Measurements from ENCODE around the gene BRD8.

BRD8 gene

GRCh38 chr5:138102454-138103318 is 75.7 kb downstream of the BRD8 start:
- TF ChIP-seq FOXP2 (optimal IDR thresholded peaks at IDR 0.05; ENCODE audit: control extremely low read depth, extremely low read length, insufficient read depth) (no peak), EZH2 (IDR thresholded peaks at IDR 0.05) (no peak), POLR2AphosphoS5 (IDR thresholded peaks at IDR 0.05; ENCODE audit: borderline replicate concordance, low read depth, low read length) (no peak)
- H3K27ac ChIP-seq, result no peak overlapping the region
- no peaks in the 10 kb centered on the region for H3K9me3 ChIP-seq (ENCODE audit: low read depth, low read length)
- H3K9ac ChIP-seq (ENCODE audit: insufficient read length), result no peak overlapping the region
- no peak overlapping the region for H3K4me3 ChIP-seq
- H3K36me3 ChIP-seq (ENCODE audit: insufficient read depth, low read length), result no peaks in the 10 kb centered on the region
- DNase-seq (ENCODE audit: low read depth, low spot score), result no peak

DNA sequence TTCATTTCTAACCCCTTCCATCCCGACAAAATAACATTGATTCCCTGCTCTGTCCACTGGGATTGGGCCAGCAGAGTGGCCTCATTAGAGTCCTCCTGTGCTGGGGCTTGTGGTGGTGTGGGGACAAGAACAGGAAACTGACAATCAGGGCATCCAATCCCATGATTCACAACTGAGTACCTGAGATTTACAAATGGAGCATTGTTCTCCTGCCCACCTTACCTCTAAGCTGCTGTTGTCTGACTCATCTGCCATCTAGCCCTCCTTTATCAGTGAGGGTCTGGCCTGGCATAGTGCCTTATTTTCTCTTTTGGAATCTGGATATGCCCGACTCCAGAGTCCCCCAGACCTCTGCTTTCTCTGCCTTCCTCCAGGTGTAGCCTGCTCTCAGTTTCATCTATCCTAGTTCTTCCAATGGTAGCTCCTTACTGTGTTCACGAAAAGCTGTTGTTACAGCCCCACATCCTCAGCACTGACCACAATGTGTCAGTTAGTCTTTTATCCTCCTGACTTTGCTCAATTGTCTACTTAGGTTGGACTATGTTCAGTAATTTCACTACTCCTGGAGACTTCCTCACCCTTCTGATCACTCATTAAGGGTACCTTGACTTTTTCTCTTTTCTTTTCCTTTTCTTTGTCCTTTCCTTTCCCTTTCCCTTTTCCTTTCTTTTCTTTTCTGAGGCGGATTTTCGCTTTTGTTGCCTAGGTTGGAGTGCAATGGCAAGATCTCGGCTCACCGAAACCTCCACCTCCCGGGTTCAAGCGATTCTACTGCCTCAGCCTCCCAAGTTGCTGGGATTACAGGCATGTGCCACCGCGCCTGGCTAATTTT is 81.2 kb downstream of the BRD8 start:
- H3K27ac ChIP-seq, result no peak overlapping the region
- no peaks in the 10 kb centered on the region for H3K36me3 ChIP-seq (ENCODE audit: insufficient read depth, low read length)
- no peaks in the 10 kb centered on the region for H3K9me3 ChIP-seq (ENCODE audit: low read depth, low read length)
- no peak overlapping the region for H3K9ac ChIP-seq (ENCODE audit: insufficient read length)
- DNase-seq (ENCODE audit: low read depth, low spot score), result no peak
- TF ChIP-seq FOXP2 (optimal IDR thresholded peaks at IDR 0.05; ENCODE audit: control extremely low read depth, extremely low read length, insufficient read depth), result no peak
- no peak for TF ChIP-seq POLR2AphosphoS5 (IDR thresholded peaks at IDR 0.05; ENCODE audit: borderline replicate concordance, low read depth, low read length)
- no peak for TF ChIP-seq EZH2 (IDR thresholded peaks at IDR 0.05)
- H3K4me3 ChIP-seq, result no peak overlapping the region

GRCh38 chr5:138096363-138096762 is 82.1 kb downstream of the BRD8 start:
- no peak for DNase-seq (ENCODE audit: low read depth, low spot score)
- no peak for TF ChIP-seq FOXP2 (optimal IDR thresholded peaks at IDR 0.05; ENCODE audit: control extremely low read depth, extremely low read length, insufficient read depth)
- no peak for TF ChIP-seq POLR2AphosphoS5 (IDR thresholded peaks at IDR 0.05; ENCODE audit: borderline replicate concordance, low read depth, low read length)
- TF ChIP-seq EZH2 (IDR thresholded peaks at IDR 0.05), result no peak
- Histone ChIP-seq H3K4me3 (no peak overlapping the region), H3K9me3 (ENCODE audit: low read depth, low read length) (no peaks in the 10 kb centered on the region), H3K27ac (no peak overlapping the region), H3K9ac (ENCODE audit: insufficient read length) (no peak overlapping the region), H3K36me3 (ENCODE audit: insufficient read depth, low read length) (no peaks in the 10 kb centered on the region)

DNA sequence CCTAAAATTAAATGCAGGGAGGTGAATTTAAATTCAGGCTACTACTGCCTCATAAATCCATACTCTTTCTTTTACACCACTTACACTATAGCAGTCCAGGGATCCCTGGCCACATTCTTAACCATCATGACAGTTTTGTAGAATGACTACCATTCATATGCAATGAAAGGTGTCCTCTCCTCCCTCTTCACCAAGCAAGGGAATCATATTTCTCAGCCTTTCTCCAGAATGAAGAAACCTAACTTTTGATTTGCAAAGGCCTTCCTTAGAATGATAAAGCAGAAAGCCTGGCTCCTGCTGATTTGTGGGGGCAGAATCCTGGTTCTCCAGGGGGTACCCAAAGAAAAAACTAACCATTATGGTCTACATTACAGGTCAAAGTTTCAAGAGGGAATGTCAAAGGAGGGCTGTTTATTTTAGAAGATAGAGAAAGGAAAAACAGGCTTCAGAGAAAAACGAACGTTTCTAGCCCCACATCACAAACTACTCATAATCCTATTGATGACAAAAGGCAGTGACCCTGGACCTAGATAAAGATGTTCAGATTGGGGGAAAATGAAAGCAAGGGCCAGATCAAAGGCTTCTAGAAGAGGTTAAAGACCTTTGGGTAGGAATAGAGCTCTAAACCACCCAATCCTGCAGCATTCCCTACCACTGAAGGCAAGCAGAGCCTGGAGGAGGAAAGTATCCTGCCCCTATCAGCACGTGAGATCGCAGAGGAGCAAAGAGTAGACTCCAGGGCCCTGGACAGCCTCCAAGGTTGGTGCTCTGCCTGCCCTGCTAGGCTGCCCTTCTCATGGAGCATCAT is 83.1 kb downstream of the BRD8 start:
- TF ChIP-seq POLR2AphosphoS5 (IDR thresholded peaks at IDR 0.05; ENCODE audit: borderline replicate concordance, low read depth, low read length) (no peak), FOXP2 (optimal IDR thresholded peaks at IDR 0.05; ENCODE audit: control extremely low read depth, extremely low read length, insufficient read depth) (no peak), EZH2 (IDR thresholded peaks at IDR 0.05) (no peak)
- no peak overlapping the region for H3K27ac ChIP-seq
- H3K4me3 ChIP-seq, result no peak overlapping the region
- no peaks in the 10 kb centered on the region for H3K9me3 ChIP-seq (ENCODE audit: low read depth, low read length)
- H3K36me3 ChIP-seq (ENCODE audit: insufficient read depth, low read length), result no peaks in the 10 kb centered on the region
- no peak overlapping the region for H3K9ac ChIP-seq (ENCODE audit: insufficient read length)
- DNase-seq (ENCODE audit: low read depth, low spot score), result no peak

DNA sequence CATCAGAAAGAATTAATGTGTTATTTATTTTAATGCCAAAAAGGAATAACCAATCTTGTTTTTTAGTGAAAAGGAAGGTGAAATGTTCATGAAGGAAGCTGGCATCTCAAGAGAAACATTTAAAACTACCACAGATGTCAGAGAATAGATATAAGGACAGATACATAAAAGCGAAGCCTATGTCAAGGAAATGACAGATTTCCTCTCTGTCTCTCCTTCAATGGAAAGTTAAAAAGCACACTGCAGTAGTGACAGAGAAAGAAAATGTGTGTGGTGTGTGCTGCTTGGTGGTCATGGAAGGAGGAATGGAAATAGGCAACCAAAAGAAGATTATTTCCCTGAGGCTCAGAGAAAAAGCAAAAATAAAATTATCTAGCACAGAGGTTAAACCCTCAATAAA is 85.4 kb downstream of the BRD8 start:
- no peak overlapping the region for H3K27ac ChIP-seq
- TF ChIP-seq FOXP2 (optimal IDR thresholded peaks at IDR 0.05; ENCODE audit: control extremely low read depth, extremely low read length, insufficient read depth), result no peak
- no peak for TF ChIP-seq EZH2 (IDR thresholded peaks at IDR 0.05)
- TF ChIP-seq POLR2AphosphoS5 (IDR thresholded peaks at IDR 0.05; ENCODE audit: borderline replicate concordance, low read depth, low read length), result no peak
- no peaks in the 10 kb centered on the region for H3K36me3 ChIP-seq (ENCODE audit: insufficient read depth, low read length)
- no peak overlapping the region for H3K4me3 ChIP-seq
- H3K9me3 ChIP-seq (ENCODE audit: low read depth, low read length), result no peaks in the 10 kb centered on the region
- no peak for DNase-seq (ENCODE audit: low read depth, low spot score)
- no peak overlapping the region for H3K9ac ChIP-seq (ENCODE audit: insufficient read length)

GRCh38 chr5:138092301-138092700 is 86.1 kb downstream of the BRD8 start:
- H3K27ac ChIP-seq, result no peak overlapping the region
- no peak for DNase-seq (ENCODE audit: low read depth, low spot score)
- H3K4me3 ChIP-seq, result no peak overlapping the region
- no peak for TF ChIP-seq EZH2 (IDR thresholded peaks at IDR 0.05)
- TF ChIP-seq POLR2AphosphoS5 (IDR thresholded peaks at IDR 0.05; ENCODE audit: borderline replicate concordance, low read depth, low read length), result no peak
- TF ChIP-seq FOXP2 (optimal IDR thresholded peaks at IDR 0.05; ENCODE audit: control extremely low read depth, extremely low read length, insufficient read depth), result no peak
- H3K9ac ChIP-seq (ENCODE audit: insufficient read length), result no peak overlapping the region
- H3K36me3 ChIP-seq (ENCODE audit: insufficient read depth, low read length), result no peaks in the 10 kb centered on the region
- H3K9me3 ChIP-seq (ENCODE audit: low read depth, low read length), result no peaks in the 10 kb centered on the region

GRCh38 chr5:138091685-138092084 is 86.7 kb downstream of the BRD8 start:
- no peak for TF ChIP-seq EZH2 (IDR thresholded peaks at IDR 0.05)
- TF ChIP-seq POLR2AphosphoS5 (IDR thresholded peaks at IDR 0.05; ENCODE audit: borderline replicate concordance, low read depth, low read length), result no peak
- no peak for TF ChIP-seq FOXP2 (optimal IDR thresholded peaks at IDR 0.05; ENCODE audit: control extremely low read depth, extremely low read length, insufficient read depth)
- no peaks in the 10 kb centered on the region for H3K9me3 ChIP-seq (ENCODE audit: low read depth, low read length)
- no peak overlapping the region for H3K27ac ChIP-seq
- no peak for DNase-seq (ENCODE audit: low read depth, low spot score)
- no peak overlapping the region for H3K9ac ChIP-seq (ENCODE audit: insufficient read length)
- no peak overlapping the region for H3K4me3 ChIP-seq
- no peaks in the 10 kb centered on the region for H3K36me3 ChIP-seq (ENCODE audit: insufficient read depth, low read length)
